Measurements from ENCODE around the gene MTF2. TPM values are rescaled to one million over a fixed set of nuclear protein-coding genes. Genes with fewer than 3 reads are reported as not detected.

The MTF2 gene
- polyA plus RNA-seq, 1 donor (not counting 4 experiments of a cell fraction or from before 2014, with no cell fraction given): 24.8 TPM

GRCh38 chr1:93142161-93142560 is 63.1 kb downstream of the MTF2 start:
- DNase-seq (ENCODE audit: low read depth, low spot score): no peak
- FAIRE-seq: no peak
- Histone ChIP-seq H4K20me1 (ENCODE audit: control insufficient read depth, extremely low read depth, insufficient read depth, low read length) (no peaks in the 10 kb centered on the region), H3K9me1 (ENCODE audit: control insufficient read depth, extremely low read depth, insufficient read depth, low read length) (no peaks in the 10 kb centered on the region), H3K36me3 (ENCODE audit: control insufficient read depth in 2 of 2, extremely low read depth in 1 of 2, insufficient read depth in 2 of 2, low read length in 2 of 2) (peaks cover 0 to 5% of the 10 kb centered on the region in 2 experiments), H2AFZ (ENCODE audit: control insufficient read depth, low read length) (no peak overlapping the region), H3K4me2 (ENCODE audit: control insufficient read depth, extremely low read depth, insufficient read depth, low read depth, low read length) (no peak overlapping the region), H3K9me3 (ENCODE audit: control insufficient read depth, low read depth, low read length) (no peaks in the 10 kb centered on the region), H3K27me3 (ENCODE audit: control insufficient read depth, extremely low read depth, insufficient read depth, low read length) (no peaks in the 10 kb centered on the region), H3K27ac (ENCODE audit: control insufficient read depth, insufficient read depth, low read length) (no peak overlapping the region), H3K79me2 (ENCODE audit: control insufficient read depth, insufficient read depth, low read length) (no peaks in the 10 kb centered on the region), H3K9ac (ENCODE audit: control insufficient read depth, extremely low read depth, insufficient read depth, low read length) (no peak overlapping the region), H3K4me3 (ENCODE audit: control insufficient read depth in 2 of 3, extremely low read depth in 1 of 3, insufficient read depth in 2 of 3, low read depth in 1 of 3, low read length in 3 of 3) (no peak overlapping the region), H3K4me1 (ENCODE audit: control insufficient read depth, extremely low read depth, insufficient read depth, low read length) (peaks cover 12% of the 10 kb centered on the region)
- TF ChIP-seq EZH2 (IDR thresholded peaks at IDR 0.05; ENCODE audit: low read length): no peak
- no peak for TF ChIP-seq CTCF (optimal IDR thresholded peaks at IDR 0.05 in 1 of 3, IDR thresholded peaks at IDR 0.05 in 1 of 3, conservative IDR thresholded peaks at IDR 0.05 in 1 of 3; ENCODE audit: extremely low read depth in 1 of 3, insufficient read depth in 2 of 3, low read length in 3 of 3)
- dilution Hi-C loops (cut with MboI; ENCODE audit: extremely low pct_ligation_motif_present, low sequenced_read_pairs): no loop called here

- TF ChIP-seq CTCF (optimal IDR thresholded peaks at IDR 0.05 in 1 of 3, IDR thresholded peaks at IDR 0.05 in 1 of 3, conservative IDR thresholded peaks at IDR 0.05 in 1 of 3; ENCODE audit: extremely low read depth in 1 of 3, insufficient read depth in 2 of 3, low read length in 3 of 3) (no peak), EZH2 (IDR thresholded peaks at IDR 0.05; ENCODE audit: low read length) (no peak)
- FAIRE-seq (no peak), DNase-seq (ENCODE audit: low read depth, low spot score) (no peak)
- dilution Hi-C loops (cut with MboI; ENCODE audit: extremely low pct_ligation_motif_present, low sequenced_read_pairs): no loop called here
- H2AFZ ChIP-seq (ENCODE audit: control insufficient read depth, low read length): no peak overlapping the region
- H3K27ac ChIP-seq (ENCODE audit: control insufficient read depth, insufficient read depth, low read length): peak overlapping the region; percentile 2
- H3K9me3 ChIP-seq (ENCODE audit: control insufficient read depth, low read depth, low read length): no peaks in the 10 kb centered on the region
- no peaks in the 10 kb centered on the region for H3K27me3 ChIP-seq (ENCODE audit: control insufficient read depth, extremely low read depth, insufficient read depth, low read length)
- H3K4me2 ChIP-seq (ENCODE audit: control insufficient read depth, extremely low read depth, insufficient read depth, low read depth, low read length): peak overlapping the region; percentile 56
- H3K4me1 ChIP-seq (ENCODE audit: control insufficient read depth, extremely low read depth, insufficient read depth, low read length): peaks cover 12% of the 10 kb centered on the region
- no peaks in the 10 kb centered on the region for H4K20me1 ChIP-seq (ENCODE audit: control insufficient read depth, extremely low read depth, insufficient read depth, low read length)
- H3K9me1 ChIP-seq (ENCODE audit: control insufficient read depth, extremely low read depth, insufficient read depth, low read length): no peaks in the 10 kb centered on the region
- no peak overlapping the region for H3K4me3 ChIP-seq (ENCODE audit: control insufficient read depth in 2 of 3, extremely low read depth in 1 of 3, insufficient read depth in 2 of 3, low read depth in 1 of 3, low read length in 3 of 3)
- H3K9ac ChIP-seq (ENCODE audit: control insufficient read depth, extremely low read depth, insufficient read depth, low read length): no peak overlapping the region
- no peaks in the 10 kb centered on the region for H3K79me2 ChIP-seq (ENCODE audit: control insufficient read depth, insufficient read depth, low read length)
- H3K36me3 ChIP-seq (ENCODE audit: control insufficient read depth in 2 of 2, extremely low read depth in 1 of 2, insufficient read depth in 2 of 2, low read length in 2 of 2): peaks cover under 1 to 2% of the 10 kb centered on the region in 2 experiments
Measured at GRCh38 chr1:93143136-93143535, 64.1 kb downstream of the MTF2 start.

All from keratinocyte (primary cell).